PC-9 (cell line): ENCODE data around the gene EEF1A1. TPM values are rescaled to one million over a fixed set of nuclear protein-coding genes. Genes with fewer than 3 reads are reported as not detected.

Experiments
- BruUV-seq: library from RNA; stranded (reverse); fragments of 400-500 nt; replicated peaks from 2 replicates; lab custom pipeline; 2021; lab: Mats Ljungman, UMichigan
- CTCF ChIA-PET: fragments of 300-600 bp; sonication (Branson Sonifier 250); formaldehyde crosslinking; loops from one replicate; lab custom pipeline; 2022; ENCODE audit warnings: antibody characterized with exemption; lab: Charles Lee
- POLR2A ChIA-PET: fragments of 300-600 bp; sonication (Branson Sonifier 250); formaldehyde crosslinking; loops from one replicate; lab custom pipeline; 2022; ENCODE audit warnings: antibody characterized with exemption; ENCODE audit not compliant: unreplicated experiment; lab: Charles Lee
- DNase-seq, 2 experiments: peaks; one replicate each; pipeline versions ENCODE4 v3.0.0 to v3.0.0-alpha.2; 2015 to 2022; ENCODE audit warnings: mixed read lengths in 1 of 2
- H2AFZ ChIP-seq: fragments of 200-600 bp; sonication (generic); 2 replicates; pipeline ENCODE4 v1.8.1; 2017; ENCODE audit warnings: antibody characterized with exemption
- H3F3A ChIP-seq: fragments of 200-600 bp; sonication (generic); 2 replicates; pipeline ENCODE4 v1.8.1; 2017; ENCODE audit warnings: antibody characterized with exemption, mild to moderate bottlenecking, low read depth; ENCODE audit not compliant: insufficient read depth
- H3K27ac ChIP-seq: fragments of 200-600 bp; sonication (generic); 2 replicates; pipeline ENCODE4 v1.6.1; 2016; ENCODE audit warnings: mixed run types
- H3K27me3 ChIP-seq: fragments of 200-600 bp; sonication (generic); 2 replicates; pipeline ENCODE4 v1.6.1; 2016; ENCODE audit warnings: low read depth, mixed run types; ENCODE audit not compliant: insufficient read depth
- H3K36me3 ChIP-seq: fragments of 200-600 bp; sonication (generic); 2 replicates; pipeline ENCODE4 v1.6.1; 2016; ENCODE audit warnings: low read depth, mixed run types
- H3K4me1 ChIP-seq: fragments of 200-600 bp; sonication (generic); replicated peaks from 2 replicates; pipeline ENCODE4 v1.6.1; 2016; ENCODE audit warnings: mixed run types; ENCODE audit not compliant: insufficient read depth
- H3K4me2 ChIP-seq: fragments of 200-600 bp; sonication (generic); 2 replicates; pipeline ENCODE4 v1.6.1; 2017; ENCODE audit warnings: mixed run types
- H3K4me3 ChIP-seq: fragments of 200-600 bp; sonication (generic); 2 replicates; pipeline ENCODE4 v1.6.1; 2016; ENCODE audit warnings: mixed run types
- H3K79me2 ChIP-seq: fragments of 200-600 bp; sonication (generic); 2 replicates; pipeline ENCODE4 v1.6.1; 2017; ENCODE audit warnings: low read depth, mixed run types
- H3K9me2 ChIP-seq: fragments of 200-600 bp; sonication (generic); 2 replicates; pipeline ENCODE4 v1.8.1; 2017; ENCODE audit warnings: mild to moderate bottlenecking; ENCODE audit not compliant: insufficient read depth
- H3K9me3 ChIP-seq: fragments of 200-600 bp; sonication (generic); 2 replicates; pipeline ENCODE4 v1.8.1; 2016; ENCODE audit warnings: low read depth; ENCODE audit not compliant: insufficient read depth
- H4K20me1 ChIP-seq: fragments of 200-600 bp; sonication (generic); 2 replicates; pipeline ENCODE4 v1.8.1; 2017; ENCODE audit not compliant: insufficient read depth
- CTCF ChIP-seq: fragments of 200-600 bp; sonication (generic); conservative IDR thresholded peaks from 2 replicates; pipeline ENCODE4 v1.6.1; 2017; ENCODE audit warnings: mixed run types, antibody characterized with exemption, mild to moderate bottlenecking, moderate library complexity
- EZH2 ChIP-seq: fragments of 200-600 bp; sonication (generic); IDR thresholded peaks from 2 replicates; pipeline ENCODE4 v1.8.0; 2017; ENCODE audit warnings: antibody characterized with exemption, low read depth
- intact Hi-C: fragments of 100-400 bp; cut with micrococcal nuclease; formaldehyde crosslinking; loops from one replicate; pipeline ENCODE4 v1.10.0; 2022; ENCODE audit not compliant: unreplicated experiment
- total RNA-seq: library from RNA; stranded (reverse); gene quantifications from 2 replicates; pipeline ENCODE4 v1.2.3, GENCODE V29; 2021

Gene EEF1A1
- total RNA-seq, 1 experiment from 2014 or later = 10,581 TPM

- Histone ChIP-seq H4K20me1 (no peaks in the 10 kb centered on the region), H3K36me3 (peaks cover 3% of the 10 kb centered on the region; the same call in 1 of the 2 replicates), H3K9me2 (no peaks in the 10 kb centered on the region), H3K4me2 (no peak overlapping the region), H3K4me3 (no peak overlapping the region), H3K79me2 (no peaks in the 10 kb centered on the region), H2AFZ (no peak overlapping the region), H3K27ac (no peak overlapping the region), H3K4me1 (no peaks in the 10 kb centered on the region), H3K9me3 (no peaks in the 10 kb centered on the region; the same call in 1 of the 2 replicates), H3K27me3 (no peaks in the 10 kb centered on the region), H3F3A (peaks cover 18% of the 10 kb centered on the region; the same call in 1 of the 2 replicates)
- TF ChIP-seq CTCF (no peak), EZH2 (no peak)
- intact Hi-C loops = loop anchor here (5.0 kb wide), 1 partner anchor 43 kb away; the partner anchor contains the start of gene MTO1
- POLR2A ChIA-PET = no interaction called here
- BruUV-seq = no TSS peak
- CTCF ChIA-PET = no interaction called here
- no peak for DNase-seq
Observed at GRCh38 chr6:73505142-73505541, 15.7 kb downstream of the EEF1A1 start.

- no peak for TF ChIP-seq EZH2
- H3K4me1 ChIP-seq = no peaks in the 10 kb centered on the region
- no peak overlapping the region for H2AFZ ChIP-seq
- intact Hi-C loops = no loop called here
- H3K27ac ChIP-seq = no peak overlapping the region
- no peak overlapping the region for H3K4me3 ChIP-seq
- DNase-seq = no peak
- H3K9me2 ChIP-seq = no peaks in the 10 kb centered on the region
- ChIA-PET POLR2A (no interaction called here), CTCF (no interaction called here)
- peaks cover 13% of the 10 kb centered on the region; the same call in 1 of the 2 replicates for H3K36me3 ChIP-seq
- H3K4me2 ChIP-seq = no peak overlapping the region
- H4K20me1 ChIP-seq = no peaks in the 10 kb centered on the region
- BruUV-seq = no TSS peak
- H3K27me3 ChIP-seq = no peaks in the 10 kb centered on the region
- H3K79me2 ChIP-seq = no peaks in the 10 kb centered on the region
- no peaks in the 10 kb centered on the region; the same call in 1 of the 2 replicates for H3K9me3 ChIP-seq
- peaks cover 16% of the 10 kb centered on the region; the same call in 1 of the 2 replicates for H3F3A ChIP-seq
Observed at GRCh38 chr6:73504160-73504559, 16.7 kb downstream of the EEF1A1 start.

GRCh38 chr6:73503027-73503772 is 17.6 kb downstream of the EEF1A1 start:
- H3K9me3 ChIP-seq = no peaks in the 10 kb centered on the region; the same call in 1 of the 2 replicates
- no peaks in the 10 kb centered on the region for H4K20me1 ChIP-seq
- no peaks in the 10 kb centered on the region for H3K27me3 ChIP-seq
- POLR2A ChIA-PET = no interaction called here
- H3K36me3 ChIP-seq = peaks cover 17% of the 10 kb centered on the region; the same call in 1 of the 2 replicates
- intact Hi-C loops = no loop called here
- no peak overlapping the region for H3K4me2 ChIP-seq
- no peaks in the 10 kb centered on the region for H3K79me2 ChIP-seq
- no peaks in the 10 kb centered on the region for H3K4me1 ChIP-seq
- CTCF ChIA-PET = interaction anchor here (0.6 kb wide), 1 partner anchor 46 kb away, joined by 6 read pairs; no protein-coding TSS in a partner anchor
- BruUV-seq = no TSS peak
- no peak overlapping the region for H3K27ac ChIP-seq
- no peaks in the 10 kb centered on the region for H3K9me2 ChIP-seq
- DNase-seq = no peak
- H3F3A ChIP-seq = peaks cover 11% of the 10 kb centered on the region; the same call in 1 of the 2 replicates
- H3K4me3 ChIP-seq = no peak overlapping the region
- H2AFZ ChIP-seq = no peak overlapping the region
- TF ChIP-seq CTCF (no peak), EZH2 (no peak)
